WERI-Rb-1 (cell line): ENCODE results near the gene SPOCK1.
A peak's percentile ranks its signal among the peaks of the same experiment; 100 is the strongest.

Experiments
- DNase-seq: peaks from one replicate; pipeline ENCODE4 v3.0.0-alpha.2; 2020
- H3K27ac ChIP-seq: fragments of 250-450 bp; sonication (Bioruptor Pico); 2 replicates; pipeline ENCODE4 v1.5.1; 2020; ENCODE audit warnings: mild to moderate bottlenecking, moderate library complexity
- H3K27me3 ChIP-seq: fragments of 250-450 bp; sonication (Bioruptor Pico); 2 replicates; pipeline ENCODE4 v1.5.1; 2021; ENCODE audit warnings: mild to moderate bottlenecking, low read depth, moderate library complexity; ENCODE audit not compliant: insufficient read depth, severe bottlenecking
- H3K36me3 ChIP-seq: fragments of 250-450 bp; sonication (Bioruptor Pico); 2 replicates; pipeline ENCODE4 v1.5.1; 2020; ENCODE audit warnings: mild to moderate bottlenecking, moderate library complexity
- H3K4me3 ChIP-seq: 2 replicates; pipeline ENCODE4 v1.5.1; 2011; ENCODE audit warnings: low read depth, mild to moderate bottlenecking, control low read depth, low read length
- H3K9me3 ChIP-seq: fragments of 250-450 bp; sonication (Bioruptor Pico); 2 replicates; pipeline ENCODE4 v1.5.1; 2021; ENCODE audit warnings: mild to moderate bottlenecking, moderate library complexity; ENCODE audit not compliant: severe bottlenecking
- TF ChIP-seq, protein P1 (sequence below): IDR thresholded peaks from 2 replicates; pipeline ENCODE4 v1.5.1; 2011; ENCODE audit warnings: low read depth, mild to moderate bottlenecking, control low read depth, inconsistent platforms, low read length

Gene SPOCK1

DNA sequence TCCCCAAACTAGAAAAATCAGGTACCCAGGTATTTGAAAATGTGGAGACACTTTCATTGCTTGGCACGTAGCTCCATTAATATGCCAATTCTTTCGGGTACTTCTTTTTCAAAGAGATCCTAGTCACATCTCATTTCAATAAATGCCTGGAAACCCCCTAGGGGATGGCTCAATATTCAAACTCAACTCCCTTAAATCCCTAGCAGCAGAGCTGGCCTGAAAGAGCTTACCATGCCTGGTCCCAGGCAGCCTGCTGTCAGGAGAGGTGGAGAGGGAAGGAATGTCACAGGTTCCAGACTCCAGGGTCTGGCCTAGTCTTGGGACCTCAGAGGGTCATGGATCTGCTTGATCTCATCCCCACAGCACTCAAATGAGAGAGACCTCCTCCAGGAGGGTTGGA is 187.1 kb downstream of the SPOCK1 start:
- TF ChIP-seq, protein P1, sequence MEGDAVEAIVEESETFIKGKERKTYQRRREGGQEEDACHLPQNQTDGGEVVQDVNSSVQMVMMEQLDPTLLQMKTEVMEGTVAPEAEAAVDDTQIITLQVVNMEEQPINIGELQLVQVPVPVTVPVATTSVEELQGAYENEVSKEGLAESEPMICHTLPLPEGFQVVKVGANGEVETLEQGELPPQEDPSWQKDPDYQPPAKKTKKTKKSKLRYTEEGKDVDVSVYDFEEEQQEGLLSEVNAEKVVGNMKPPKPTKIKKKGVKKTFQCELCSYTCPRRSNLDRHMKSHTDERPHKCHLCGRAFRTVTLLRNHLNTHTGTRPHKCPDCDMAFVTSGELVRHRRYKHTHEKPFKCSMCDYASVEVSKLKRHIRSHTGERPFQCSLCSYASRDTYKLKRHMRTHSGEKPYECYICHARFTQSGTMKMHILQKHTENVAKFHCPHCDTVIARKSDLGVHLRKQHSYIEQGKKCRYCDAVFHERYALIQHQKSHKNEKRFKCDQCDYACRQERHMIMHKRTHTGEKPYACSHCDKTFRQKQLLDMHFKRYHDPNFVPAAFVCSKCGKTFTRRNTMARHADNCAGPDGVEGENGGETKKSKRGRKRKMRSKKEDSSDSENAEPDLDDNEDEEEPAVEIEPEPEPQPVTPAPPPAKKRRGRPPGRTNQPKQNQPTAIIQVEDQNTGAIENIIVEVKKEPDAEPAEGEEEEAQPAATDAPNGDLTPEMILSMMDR, result no peak
- peak; percentile 11 for DNase-seq

DNA sequence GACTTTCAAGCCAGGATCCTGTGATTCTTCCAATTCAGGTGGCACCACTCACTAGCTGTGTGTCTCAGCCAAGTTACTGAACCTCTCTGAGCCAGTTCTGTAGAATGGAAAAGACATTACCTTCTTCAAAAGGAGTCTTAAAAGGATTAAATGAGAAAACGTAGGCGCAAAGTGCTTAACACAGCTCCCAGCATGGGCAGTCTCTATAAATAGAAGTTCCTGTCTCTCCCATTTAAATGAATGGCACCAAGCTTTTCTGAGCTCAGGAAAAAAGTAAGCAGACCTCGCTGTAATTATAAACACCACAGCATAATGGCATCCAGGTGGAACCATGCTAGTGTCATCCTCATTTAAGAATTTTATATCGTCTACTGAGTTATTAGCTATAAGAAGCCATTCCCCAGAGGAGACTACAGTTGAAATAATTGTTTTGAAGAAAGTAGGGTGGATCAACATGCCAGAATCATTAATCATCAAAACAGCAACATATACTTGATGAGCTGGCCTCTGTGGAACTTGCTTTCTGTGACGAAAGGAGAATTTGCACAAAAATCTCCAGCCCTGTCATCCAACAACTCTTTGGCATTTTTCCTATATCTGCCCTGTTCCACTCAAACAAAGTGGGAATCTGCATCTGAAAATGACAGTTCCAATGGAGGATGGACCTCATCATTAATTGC is 188.9 kb downstream of the SPOCK1 start:
- no peaks in the 10 kb centered on the region for H3K27me3 ChIP-seq
- DNase-seq, result no peak
- no peak overlapping the region for H3K27ac ChIP-seq
- no peaks in the 10 kb centered on the region for H3K36me3 ChIP-seq
- no peak overlapping the region for H3K4me3 ChIP-seq
- TF ChIP-seq, protein P1, result no peak
- no peaks in the 10 kb centered on the region for H3K9me3 ChIP-seq

More for the DNA sequence above, 187.1 kb downstream of the SPOCK1 start:
- no peak overlapping the region for H3K27ac ChIP-seq
- H3K27me3 ChIP-seq, result no peaks in the 10 kb centered on the region
- H3K36me3 ChIP-seq, result no peaks in the 10 kb centered on the region
- no peaks in the 10 kb centered on the region for H3K9me3 ChIP-seq
- H3K4me3 ChIP-seq, result no peak overlapping the region

DNA sequence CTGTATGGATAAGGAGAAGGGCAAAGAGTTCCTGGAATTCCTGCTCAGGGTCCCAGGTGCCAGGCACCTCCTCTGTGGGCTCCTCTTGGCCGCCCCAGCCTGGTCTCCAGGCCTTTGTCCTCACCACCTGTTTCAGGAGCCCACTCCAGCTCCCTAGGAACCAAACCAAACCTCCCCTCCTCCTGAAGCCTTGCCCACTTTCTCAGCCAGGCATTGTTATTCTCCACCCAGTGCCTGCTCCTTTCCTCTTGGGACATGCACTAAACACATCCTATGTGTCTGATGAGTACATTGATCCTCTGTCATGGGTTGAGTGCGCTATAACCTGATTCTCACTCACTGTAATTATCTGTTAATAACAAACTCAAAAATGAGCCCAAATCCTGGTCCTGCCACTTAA is 189.8 kb downstream of the SPOCK1 start:
- Histone ChIP-seq H3K4me3 (no peak overlapping the region), H3K27me3 (no peaks in the 10 kb centered on the region), H3K36me3 (no peaks in the 10 kb centered on the region), H3K9me3 (no peaks in the 10 kb centered on the region), H3K27ac (no peak overlapping the region)
- TF ChIP-seq, protein P1, result no peak
- no peak for DNase-seq

DNA sequence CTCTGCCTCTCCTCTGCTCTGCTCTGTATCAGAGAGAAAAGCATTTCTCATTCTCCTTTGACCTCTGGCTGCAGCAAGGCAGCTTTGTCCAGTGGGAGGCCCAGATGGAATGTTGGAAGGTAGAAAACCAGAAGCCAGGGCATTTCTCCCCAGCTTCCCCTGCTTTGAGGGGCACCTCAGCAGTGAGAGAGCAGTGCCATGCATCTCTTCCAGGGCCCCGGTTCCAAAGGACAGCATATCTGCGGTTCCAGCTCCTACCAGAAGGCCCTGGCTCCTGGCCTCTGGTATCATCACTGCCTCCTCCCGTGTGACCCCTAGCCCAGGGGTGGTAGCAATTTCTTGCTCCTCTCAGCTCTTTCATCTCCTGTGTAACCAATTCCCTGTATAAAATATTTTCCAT is 190.8 kb downstream of the SPOCK1 start:
- no peaks in the 10 kb centered on the region for H3K9me3 ChIP-seq
- no peaks in the 10 kb centered on the region for H3K27me3 ChIP-seq
- H3K4me3 ChIP-seq, result no peak overlapping the region
- no peak overlapping the region for H3K27ac ChIP-seq
- H3K36me3 ChIP-seq, result no peaks in the 10 kb centered on the region
- TF ChIP-seq, protein P1, result no peak
- DNase-seq, result no peak

DNA sequence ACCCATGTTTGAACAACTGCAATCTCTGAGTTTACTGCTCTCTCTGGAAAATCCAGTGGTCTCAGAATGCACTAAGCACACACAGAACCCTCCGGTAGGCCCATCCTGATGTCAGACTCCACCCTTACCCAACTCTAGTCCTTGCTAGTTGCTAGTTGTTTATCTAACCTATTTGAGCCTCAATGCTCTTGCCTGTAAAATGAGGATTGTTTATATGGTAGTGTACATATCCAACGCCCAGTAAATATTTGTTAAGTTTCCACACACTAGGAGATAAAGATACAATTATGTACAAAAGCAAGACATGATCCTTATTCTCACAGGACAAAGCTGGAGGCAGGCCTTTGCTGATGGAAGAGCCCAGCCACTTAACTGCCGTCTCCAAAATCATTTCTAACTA is 192.2 kb downstream of the SPOCK1 start:
- no peak for DNase-seq
- TF ChIP-seq, protein P1, result no peak
- Histone ChIP-seq H3K36me3 (no peaks in the 10 kb centered on the region), H3K4me3 (no peak overlapping the region), H3K27ac (no peak overlapping the region), H3K27me3 (no peaks in the 10 kb centered on the region), H3K9me3 (no peaks in the 10 kb centered on the region)
